Lung (tissue), 12 donors: ENCODE data around the gene KCNIP4. TPM values are rescaled to one million over a fixed set of nuclear protein-coding genes. Genes with fewer than 3 reads are reported as not detected.

Experiments
- ATAC-seq: fragments of 200-7000 bp; cut with Tn5 transposase; one replicate; pipeline ENCODE4 v1.9.1; 2020; ENCODE audit warnings: moderate number of reproducible peaks; ENCODE audit not compliant: insufficient read depth, low FRiP score
- DNase-seq, 3 donors: peaks; one replicate each; pipeline ENCODE4 v3.0.0-alpha.2; 2013 to 2017
- H3K27ac ChIP-seq, 2 donors: one replicate each; pipeline ENCODE4 v1.5.1; 2013; ENCODE audit warnings: mild to moderate bottlenecking in 2 of 2, moderate library complexity in 2 of 2, control low read depth in 1 of 2, inconsistent platforms in 1 of 2, low read depth in 1 of 2, low read length in 1 of 2
- H3K27me3 ChIP-seq, 3 donors: one replicate each; pipeline ENCODE4 v1.5.1; 2013; ENCODE audit warnings: low read length in 2 of 3; ENCODE audit not compliant: control insufficient read depth in 3 of 3, insufficient read depth in 3 of 3
- H3K36me3 ChIP-seq, 4 donors: one replicate each; pipeline ENCODE4 v1.5.1; 2013; ENCODE audit warnings: low read length in 4 of 4, mild to moderate bottlenecking in 1 of 4, moderate library complexity in 1 of 4; ENCODE audit not compliant: control insufficient read depth in 4 of 4, insufficient read depth in 4 of 4
- H3K4me1 ChIP-seq, 5 donors: one replicate each; pipeline ENCODE4 v1.5.1; 2013; ENCODE audit warnings: low read length in 5 of 5, mild to moderate bottlenecking in 2 of 5, moderate library complexity in 1 of 5; ENCODE audit not compliant: control insufficient read depth in 5 of 5, insufficient read depth in 5 of 5
- H3K4me3 ChIP-seq: one replicate; pipeline ENCODE4 v1.5.1; 2013; ENCODE audit warnings: mild to moderate bottlenecking, control low read depth, moderate library complexity
- H3K9ac ChIP-seq, 2 donors: one replicate each; pipeline ENCODE4 v1.5.1; 2013; ENCODE audit warnings: low read length in 2 of 2, control low read depth in 1 of 2; ENCODE audit not compliant: insufficient read depth in 1 of 2
- H3K9me3 ChIP-seq, 4 donors: one replicate each; pipeline ENCODE4 v1.5.1; 2013; ENCODE audit warnings: low read length in 3 of 4, mild to moderate bottlenecking in 1 of 4, moderate library complexity in 1 of 4; ENCODE audit not compliant: control insufficient read depth in 4 of 4, insufficient read depth in 3 of 4
- CTCF ChIP-seq: IDR thresholded peaks from 2 replicates; pipeline ENCODE4 v1.5.1; 2012; ENCODE audit warnings: mild to moderate bottlenecking; ENCODE audit errors: control extremely low read depth, extremely low read depth
- WGBS, 2 donors: extraction: QIAGEN DNeasy Blood & Tissue Kit; methylation state at CpG; one replicate each; pipeline ENCODE4 v1.1.7; 2013; 5-methylcytosine and 5-hydroxymethylcytosine counted together
- polyA plus RNA-seq, 2 donors: library from polyadenylated mRNA; stranded (reverse); fragments of 200-250 nt; gene quantifications; one replicate each; pipeline ENCODE4 v1.2.1, GENCODE V29; 2013
- total RNA-seq, 2 donors: library from RNA; depleted of rRNA in 1 of 2; stranded (reverse); fragments of >200 nt in 1 of 2; gene quantifications; one replicate each; pipeline ENCODE4 v1.2.1, GENCODE V29; 2014 to 2021
- donor health status: control.
- donor health status: control.
- donor health status: Bipolar disorder and iron deficiency.
- donor health status: healthy.
- donor health status: DM: yes; HTN: yes; CAD: no.

KCNIP4 gene
- total and polyA plus RNA-seq, 4 donors, result 0.11 TPM; not detected in 3

GRCh38 chr4:21641696-21642095 lies 306.9 kb downstream of the KCNIP4 start:
- H3K4me3 ChIP-seq, result no peak overlapping the region
- no peaks in the 10 kb centered on the region for H3K36me3 ChIP-seq
- ATAC-seq (no peak), DNase-seq (no peak)
- WGBS, 2 donors, result 54 to 88% methylated on average over 3 of the region's 3 CpGs
- H3K27me3 ChIP-seq, result no peaks in the 10 kb centered on the region
- no peak for TF ChIP-seq CTCF
- H3K9me3 ChIP-seq, result no peaks in the 10 kb centered on the region
- H3K9ac ChIP-seq, result no peak overlapping the region
- no peaks in the 10 kb centered on the region for H3K4me1 ChIP-seq
- no peak overlapping the region for H3K27ac ChIP-seq

GRCh38 chr4:21638171-21638725 lies 310.3 kb downstream of the KCNIP4 start:
- no peak for TF ChIP-seq CTCF
- Histone ChIP-seq H3K27ac (no peak overlapping the region), H3K36me3 (no peaks in the 10 kb centered on the region), H3K9me3 (no peaks in the 10 kb centered on the region), H3K4me1 (no peaks in the 10 kb centered on the region), H3K4me3 (no peak overlapping the region), H3K27me3 (no peaks in the 10 kb centered on the region), H3K9ac (no peak overlapping the region)
- no peak for DNase-seq
- WGBS, 2 donors, result 65 to 92% methylated on average over 1 of the region's 1 CpG
- no peak for ATAC-seq

GRCh38 chr4:21628916-21629610 lies 319.5 kb downstream of the KCNIP4 start:
- WGBS, 2 donors, result 21% methylated on average over 2 of the region's 2 CpGs
- H3K4me3 ChIP-seq, result no peak overlapping the region

More at GRCh38 chr4:21628916-21629610, 319.5 kb downstream of the KCNIP4 start:
- Histone ChIP-seq H3K4me1 (no peaks in the 10 kb centered on the region), H3K9me3 (peaks cover 0 to 2% (median under 1%) of the 10 kb centered on the region in 4 donors), H3K27ac (no peak overlapping the region), H3K9ac (no peak overlapping the region), H3K27me3 (no peaks in the 10 kb centered on the region), H3K36me3 (no peaks in the 10 kb centered on the region)
- no peak for TF ChIP-seq CTCF
- no peak for DNase-seq
- ATAC-seq, result no peak
